Ovary (tissue), 9 donors: ENCODE data around the gene MAST4. TPM values are rescaled to one million over a fixed set of nuclear protein-coding genes. Genes with fewer than 3 reads are reported as not detected.

ENCODE experiments used
- DNase-seq, 5 donors: peaks; one replicate each; pipeline ENCODE4 v3.0.0-alpha.2; 2019 to 2020
- H3K27ac ChIP-seq, 2 donors: fragments of 200-600 bp; one replicate each; pipeline versions ENCODE4 v1.5.1 to v1.8.0; 2019 to 2022
- H3K27me3 ChIP-seq: fragments of 200-600 bp; one replicate; pipeline ENCODE4 v1.8.0; 2022
- H3K36me3 ChIP-seq: fragments of 200-600 bp; sonication (generic); one replicate; pipeline ENCODE4 v1.5.1; 2019
- H3K4me1 ChIP-seq: one replicate; pipeline ENCODE4 v1.8.1; 2013; ENCODE audit warnings: mild to moderate bottlenecking, moderate library complexity; ENCODE audit not compliant: insufficient read depth
- H3K4me3 ChIP-seq: fragments of 200-600 bp; sonication (generic); one replicate; pipeline ENCODE4 v1.5.1; 2017
- H3K9me3 ChIP-seq, 2 donors: fragments of 200-600 bp in 1 of 2; sonication (generic) in 1 of 2; one replicate each; pipeline versions ENCODE4 v1.5.1 to v1.8.1; 2013 to 2019; ENCODE audit warnings: mild to moderate bottlenecking in 1 of 2, moderate library complexity in 1 of 2
- EP300 ChIP-seq: sonication (generic); formaldehyde crosslinking; IDR thresholded peaks from one replicate; pipeline ENCODE4 v1.6.1; 2017; ENCODE audit warnings: antibody characterized with exemption
- POLR2A ChIP-seq: fragments of 450-650 bp; IDR thresholded peaks from one replicate; pipeline ENCODE4 v1.6.1; 2017; ENCODE audit warnings: antibody characterized with exemption, mild to moderate bottlenecking, moderate library complexity
- WGBS, 3 donors: extraction: QIAGEN DNeasy Blood & Tissue Kit in 1 of 3; methylation state at CpG; one replicate each; pipeline versions ENCODE4 v1.1.5 to v1.1.7; 2013 to 2017; 5-methylcytosine and 5-hydroxymethylcytosine counted together
- intact Hi-C, 4 donors: fragments of 100-400 bp; cut with DNase I; formaldehyde crosslinking; loops; one replicate each; pipeline versions ENCODE4 v1.11.0 to v1.15.1; 2022 to 2023
- polyA plus RNA-seq, 2 donors: library from polyadenylated mRNA; stranded (reverse); fragments of 200-250 nt in 1 of 2; fragments of 350-450 nt in 1 of 2; fragmentation: Illumina TruSeq in 1 of 2; extraction: RNeasy Lipid Tissue Mini Kit (QIAGEN cat#74804) in 1 of 2; gene quantifications; one replicate each; pipeline ENCODE4 v1.2.3, GENCODE V29; 2013 to 2014
- total RNA-seq, 7 donors: library from RNA; depleted of rRNA in 2 of 7; stranded (reverse); fragments of >200 nt in 2 of 7; fragmentation: NEBNext Ultra II Directional in 3 of 7; extraction: Animal tissue kit (Norgen Biotek cat#: 25700) in 3 of 7; gene quantifications; one replicate each; pipeline versions ENCODE4 v1.1.0 to v1.2.4, GENCODE V29; 2016 to 2023
- TF ChIP-seq, protein P1 (sequence below), 3 donors: fragments of 450-650 bp in 2 of 3; fragments of 200-600 bp in 1 of 3; IDR thresholded peaks; one replicate each; pipeline versions ENCODE4 v1.5.1 to v1.8.0; 2016 to 2022; ENCODE audit warnings: antibody characterized with exemption in 3 of 3, mild to moderate bottlenecking in 1 of 3
- donor health status: DM: no; HTN: no; CAD: no; lungs with moderate emphysema.
- donor health status: DM: no; HTN: no; CAD: no.
- donor health status: Bipolar disorder and iron deficiency.
- donor health status: DM: yes; HTN: yes; CAD: no.
- donor health status: DM: no; HTN: no; CAD: no.
- donor health status: DM: yes; HTN: yes; CAD: no.

MAST4 gene
- total and polyA plus RNA-seq, 9 donors, result 11.6 to 86.3 (median 57.6) TPM

- WGBS, 3 donors, result 74 to 85% (median 81%) methylated on average over 5 of the region's 5 CpGs
- Histone ChIP-seq H3K9me3 (no peaks in the 10 kb centered on the region), H3K27me3 (no peaks in the 10 kb centered on the region), H3K27ac (no peak overlapping the region), H3K4me3 (no peak overlapping the region), H3K36me3 (no peaks in the 10 kb centered on the region), H3K4me1 (no peaks in the 10 kb centered on the region)
- intact Hi-C loops, result loop anchor here in 2 of 4 donors (5.0 to 10.0 kb wide), 2 partner anchors 38 to 390 kb away; no protein-coding TSS in a partner anchor
- TF ChIP-seq EP300 (no peak), POLR2A (no peak)
- TF ChIP-seq, protein P1, sequence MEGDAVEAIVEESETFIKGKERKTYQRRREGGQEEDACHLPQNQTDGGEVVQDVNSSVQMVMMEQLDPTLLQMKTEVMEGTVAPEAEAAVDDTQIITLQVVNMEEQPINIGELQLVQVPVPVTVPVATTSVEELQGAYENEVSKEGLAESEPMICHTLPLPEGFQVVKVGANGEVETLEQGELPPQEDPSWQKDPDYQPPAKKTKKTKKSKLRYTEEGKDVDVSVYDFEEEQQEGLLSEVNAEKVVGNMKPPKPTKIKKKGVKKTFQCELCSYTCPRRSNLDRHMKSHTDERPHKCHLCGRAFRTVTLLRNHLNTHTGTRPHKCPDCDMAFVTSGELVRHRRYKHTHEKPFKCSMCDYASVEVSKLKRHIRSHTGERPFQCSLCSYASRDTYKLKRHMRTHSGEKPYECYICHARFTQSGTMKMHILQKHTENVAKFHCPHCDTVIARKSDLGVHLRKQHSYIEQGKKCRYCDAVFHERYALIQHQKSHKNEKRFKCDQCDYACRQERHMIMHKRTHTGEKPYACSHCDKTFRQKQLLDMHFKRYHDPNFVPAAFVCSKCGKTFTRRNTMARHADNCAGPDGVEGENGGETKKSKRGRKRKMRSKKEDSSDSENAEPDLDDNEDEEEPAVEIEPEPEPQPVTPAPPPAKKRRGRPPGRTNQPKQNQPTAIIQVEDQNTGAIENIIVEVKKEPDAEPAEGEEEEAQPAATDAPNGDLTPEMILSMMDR (IDR thresholded peaks at IDR 0.05), result no peak
- DNase-seq, result no peak
These were observed 608.6 kb downstream of the MAST4 start for GRCh38 chr5:67204821-67205220.

DNA sequence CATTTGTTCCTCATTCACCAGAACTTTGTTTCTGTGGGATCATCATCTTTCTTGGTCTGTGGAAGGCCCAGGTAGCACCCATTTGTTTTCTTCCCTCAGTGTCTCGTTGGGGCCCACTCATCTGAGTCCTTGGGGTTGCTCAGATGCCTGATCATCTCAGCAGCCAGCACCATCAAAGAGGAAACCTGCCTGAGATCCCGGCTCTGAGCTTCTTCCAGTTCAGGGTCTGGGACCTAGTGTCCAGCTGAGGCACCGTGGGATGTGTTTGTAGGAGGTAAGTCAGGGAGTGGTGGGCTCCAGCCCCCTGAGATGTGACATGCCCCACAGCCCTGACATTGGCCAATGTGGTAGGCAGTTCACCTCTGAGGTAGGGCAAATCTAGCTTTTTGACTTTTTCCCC, 609.8 kb downstream of the MAST4 start:
- DNase-seq, result no peak
- intact Hi-C loops, result loop anchor here in 2 of 4 donors (5.0 to 10.0 kb wide), 2 partner anchors 39 to 391 kb away; no protein-coding TSS in a partner anchor

DNA sequence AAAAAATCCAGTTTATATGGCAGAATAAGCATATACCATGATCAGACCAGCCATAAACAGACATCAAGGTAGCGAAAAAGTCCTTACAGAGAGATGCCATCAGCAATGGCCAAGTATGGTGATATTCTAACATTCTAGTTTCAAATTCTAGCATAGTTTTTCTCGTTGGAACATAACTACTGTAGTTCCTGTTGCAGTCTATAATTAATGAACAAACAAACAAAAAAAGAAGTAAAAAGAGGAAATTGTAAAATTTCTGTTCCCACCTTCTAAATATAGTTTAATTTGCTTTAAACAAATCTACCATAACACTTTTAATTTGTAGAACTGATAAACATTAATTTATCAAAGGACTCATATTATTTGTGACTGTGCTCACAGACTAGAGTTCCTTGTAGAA, 610.3 kb downstream of the MAST4 start:
- Histone ChIP-seq H3K9me3 (no peaks in the 10 kb centered on the region), H3K4me3 (no peak overlapping the region), H3K27me3 (no peaks in the 10 kb centered on the region), H3K27ac (no peak overlapping the region), H3K4me1 (no peaks in the 10 kb centered on the region), H3K36me3 (no peaks in the 10 kb centered on the region)
- intact Hi-C loops, result loop anchor here in 2 of 4 donors (5.0 to 10.0 kb wide), 2 partner anchors 39 to 392 kb away; no protein-coding TSS in a partner anchor
- WGBS, 3 donors, result 83 to 87% (median 86%) methylated on average over 2 of the region's 2 CpGs
- no peak for TF ChIP-seq POLR2A
- no peak for TF ChIP-seq EP300
- TF ChIP-seq, protein P1 (IDR thresholded peaks at IDR 0.05), result no peak
- DNase-seq, result no peak

More for the DNA sequence above, 609.8 kb downstream of the MAST4 start:
- Histone ChIP-seq H3K9me3 (no peaks in the 10 kb centered on the region), H3K36me3 (no peaks in the 10 kb centered on the region), H3K27ac (no peak overlapping the region), H3K4me3 (no peak overlapping the region), H3K4me1 (no peaks in the 10 kb centered on the region), H3K27me3 (no peaks in the 10 kb centered on the region)
- 87 to 91% (median 88%) methylated on average over 3 of the region's 3 CpGs for WGBS, 3 donors
- TF ChIP-seq, protein P1 (IDR thresholded peaks at IDR 0.05), result no peak
- TF ChIP-seq EP300 (no peak), POLR2A (no peak)

- Histone ChIP-seq H3K4me1 (no peaks in the 10 kb centered on the region), H3K36me3 (no peaks in the 10 kb centered on the region), H3K27me3 (no peaks in the 10 kb centered on the region), H3K4me3 (no peak overlapping the region), H3K9me3 (no peaks in the 10 kb centered on the region), H3K27ac (no peak overlapping the region)
- TF ChIP-seq, protein P1 (IDR thresholded peaks at IDR 0.05), result no peak
- TF ChIP-seq POLR2A (no peak), EP300 (no peak)
- no peak for DNase-seq
- intact Hi-C loops, result loop anchor here in 2 of 4 donors (5.0 to 10.0 kb wide), 2 partner anchors 40 to 392 kb away; no protein-coding TSS in a partner anchor
- WGBS, 3 donors, result 94 to 95% (median 94%) methylated on average over 4 of the region's 4 CpGs
These were observed 610.7 kb downstream of the MAST4 start for GRCh38 chr5:67206929-67207328.
